ENCODE measurements around the gene POFUT2. TPM values are rescaled to one million over a fixed set of nuclear protein-coding genes. Genes with fewer than 3 reads are reported as not detected.

Gene POFUT2
- total RNA-seq, 4 donors from 2014 or later: 29.9 to 79.3 (median 33.3) TPM

DNA sequence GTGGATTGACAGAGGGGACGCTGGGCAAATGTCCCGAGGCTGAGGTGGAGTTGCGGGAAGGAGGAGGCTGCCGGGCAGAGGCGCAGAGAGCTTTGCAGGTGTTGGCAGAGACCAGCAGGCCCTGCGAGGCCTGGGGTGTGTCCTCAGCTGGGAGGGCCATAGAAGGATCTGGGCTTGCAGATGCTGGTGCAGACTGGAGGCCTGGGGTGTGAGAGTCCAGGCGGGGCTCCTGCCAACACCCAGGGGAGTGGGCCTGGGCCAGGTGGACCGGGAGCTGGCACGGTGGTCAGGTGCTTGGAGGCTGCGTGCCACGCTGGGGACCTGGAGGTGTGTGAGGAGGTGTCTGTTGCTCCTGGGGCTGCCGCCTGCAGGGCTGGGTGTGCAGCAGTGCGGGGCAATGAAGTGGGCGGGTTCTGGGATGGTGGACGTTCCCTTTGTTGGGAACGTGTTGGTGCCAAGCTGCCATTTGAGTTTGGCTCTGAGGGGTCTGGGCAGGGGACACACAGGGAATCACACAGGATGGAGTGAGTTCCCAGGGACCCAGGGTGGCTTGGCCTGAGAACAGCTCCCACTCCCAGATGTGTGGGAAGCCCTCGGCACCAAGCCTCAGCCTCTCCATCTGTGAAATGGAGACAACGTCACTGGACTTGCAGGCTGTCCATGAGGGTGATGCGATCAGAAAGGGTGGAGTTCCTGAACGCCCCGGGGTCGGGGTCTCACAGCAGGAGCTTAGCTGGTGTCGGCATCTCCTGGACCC, 39.9 kb upstream of the POFUT2 start:
- Histone ChIP-seq H3K27ac (no peak overlapping the region), H3K27me3 (no peaks in the 10 kb centered on the region), H3K36me3 (no peaks in the 10 kb centered on the region), H3K4me1 (peaks cover 0 to 24% (median 8%) of the 10 kb centered on the region in 4 donors), H3K4me3 (no peak overlapping the region), H3K9me3 (no peaks in the 10 kb centered on the region)
- WGBS, 2 donors (ENCODE audit: low coverage in 1 of 2): 64% methylated on average over 21 of the region's 23 CpGs; no CpG with 5 or more reads in 1 of the 2 donors
- DNase-seq: no peak
- in situ Hi-C loops (cut with MboI; ENCODE audit: low pct_ligation_motif_present in 1 of 4, low pct_unique_long_range_greater_than_20kb in 1 of 4, low sequenced_read_pairs in 3 of 4): no loop called here
- intact Hi-C loops (cut with DNase I; ENCODE audit: low total_unique reads): no loop called here
- no peak for TF ChIP-seq EP300 (IDR thresholded peaks at IDR 0.05; ENCODE audit: low read depth)
- no peak for TF ChIP-seq POLR2A (IDR thresholded peaks at IDR 0.05)
- TF ChIP-seq, protein P1, sequence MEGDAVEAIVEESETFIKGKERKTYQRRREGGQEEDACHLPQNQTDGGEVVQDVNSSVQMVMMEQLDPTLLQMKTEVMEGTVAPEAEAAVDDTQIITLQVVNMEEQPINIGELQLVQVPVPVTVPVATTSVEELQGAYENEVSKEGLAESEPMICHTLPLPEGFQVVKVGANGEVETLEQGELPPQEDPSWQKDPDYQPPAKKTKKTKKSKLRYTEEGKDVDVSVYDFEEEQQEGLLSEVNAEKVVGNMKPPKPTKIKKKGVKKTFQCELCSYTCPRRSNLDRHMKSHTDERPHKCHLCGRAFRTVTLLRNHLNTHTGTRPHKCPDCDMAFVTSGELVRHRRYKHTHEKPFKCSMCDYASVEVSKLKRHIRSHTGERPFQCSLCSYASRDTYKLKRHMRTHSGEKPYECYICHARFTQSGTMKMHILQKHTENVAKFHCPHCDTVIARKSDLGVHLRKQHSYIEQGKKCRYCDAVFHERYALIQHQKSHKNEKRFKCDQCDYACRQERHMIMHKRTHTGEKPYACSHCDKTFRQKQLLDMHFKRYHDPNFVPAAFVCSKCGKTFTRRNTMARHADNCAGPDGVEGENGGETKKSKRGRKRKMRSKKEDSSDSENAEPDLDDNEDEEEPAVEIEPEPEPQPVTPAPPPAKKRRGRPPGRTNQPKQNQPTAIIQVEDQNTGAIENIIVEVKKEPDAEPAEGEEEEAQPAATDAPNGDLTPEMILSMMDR (IDR thresholded peaks at IDR 0.05): no peak

- no peak overlapping the region for H3K27ac ChIP-seq
- in situ Hi-C loops (cut with MboI; ENCODE audit: low pct_ligation_motif_present in 1 of 4, low pct_unique_long_range_greater_than_20kb in 1 of 4, low sequenced_read_pairs in 3 of 4) (no loop called here), intact Hi-C loops (cut with DNase I; ENCODE audit: low total_unique reads) (no loop called here)
- no peak for TF ChIP-seq POLR2A (IDR thresholded peaks at IDR 0.05)
- no peak for TF ChIP-seq EP300 (IDR thresholded peaks at IDR 0.05; ENCODE audit: low read depth)
- TF ChIP-seq POLR2AphosphoS5 (IDR thresholded peaks at IDR 0.05): no peak
- TF ChIP-seq, protein P1 (IDR thresholded peaks at IDR 0.05): no peak
- H3K9me3 ChIP-seq: no peaks in the 10 kb centered on the region
- peaks cover 0 to 27% (median 8%) of the 10 kb centered on the region in 4 donors for H3K4me1 ChIP-seq
- H3K27me3 ChIP-seq: no peaks in the 10 kb centered on the region
- H3K4me3 ChIP-seq: no peak overlapping the region
- WGBS, 2 donors (ENCODE audit: low coverage in 1 of 2): 48% methylated on average over 8 of the region's 8 CpGs; no CpG with 5 or more reads in 1 of the 2 donors
- DNase-seq: no peak
- H3K36me3 ChIP-seq: no peaks in the 10 kb centered on the region
Observed at GRCh38 chr21:45326891-45327440, 39.3 kb upstream of the POFUT2 start.

GRCh38 chr21:45326169-45326851, 38.6 kb upstream of the POFUT2 start:
- H3K27me3 ChIP-seq: no peaks in the 10 kb centered on the region
- intact Hi-C loops (cut with DNase I; ENCODE audit: low total_unique reads) (no loop called here), in situ Hi-C loops (cut with MboI; ENCODE audit: low pct_ligation_motif_present in 1 of 4, low pct_unique_long_range_greater_than_20kb in 1 of 4, low sequenced_read_pairs in 3 of 4) (no loop called here)
- DNase-seq: no peak
- no peak overlapping the region for H3K4me3 ChIP-seq
- WGBS, 2 donors (ENCODE audit: low coverage in 1 of 2): 83% methylated on average over 24 of the region's 25 CpGs; no CpG with 5 or more reads in 1 of the 2 donors
- peaks cover 0 to 27% (median 9%) of the 10 kb centered on the region in 4 donors for H3K4me1 ChIP-seq
- H3K27ac ChIP-seq: no peak overlapping the region
- no peaks in the 10 kb centered on the region for H3K36me3 ChIP-seq
- TF ChIP-seq, protein P1 (IDR thresholded peaks at IDR 0.05): no peak
- TF ChIP-seq POLR2AphosphoS5 (IDR thresholded peaks at IDR 0.05) (no peak), EP300 (IDR thresholded peaks at IDR 0.05; ENCODE audit: low read depth) (no peak), POLR2A (IDR thresholded peaks at IDR 0.05) (no peak)
- H3K9me3 ChIP-seq: no peaks in the 10 kb centered on the region
